NCI-H82 treated with DMSO at 0.1 percent for 48 hours (cell line): ENCODE data around the gene C1orf94.

Experiments
- DNase-seq: peaks from one replicate; lab custom pipeline; 2025; ENCODE audit not compliant: unreplicated experiment; lab: John Stamatoyannopoulos, UW

The C1orf94 gene, protein sequence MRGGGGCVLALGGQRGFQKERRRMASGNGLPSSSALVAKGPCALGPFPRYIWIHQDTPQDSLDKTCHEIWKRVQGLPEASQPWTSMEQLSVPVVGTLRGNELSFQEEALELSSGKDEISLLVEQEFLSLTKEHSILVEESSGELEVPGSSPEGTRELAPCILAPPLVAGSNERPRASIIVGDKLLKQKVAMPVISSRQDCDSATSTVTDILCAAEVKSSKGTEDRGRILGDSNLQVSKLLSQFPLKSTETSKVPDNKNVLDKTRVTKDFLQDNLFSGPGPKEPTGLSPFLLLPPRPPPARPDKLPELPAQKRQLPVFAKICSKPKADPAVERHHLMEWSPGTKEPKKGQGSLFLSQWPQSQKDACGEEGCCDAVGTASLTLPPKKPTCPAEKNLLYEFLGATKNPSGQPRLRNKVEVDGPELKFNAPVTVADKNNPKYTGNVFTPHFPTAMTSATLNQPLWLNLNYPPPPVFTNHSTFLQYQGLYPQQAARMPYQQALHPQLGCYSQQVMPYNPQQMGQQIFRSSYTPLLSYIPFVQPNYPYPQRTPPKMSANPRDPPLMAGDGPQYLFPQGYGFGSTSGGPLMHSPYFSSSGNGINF

GRCh38 chr1:34176830-34177603 lies at the start of gene C1orf94:
Gene C1orf94 (plus strand): TSS chr1:34176907. CDS start chr1:34177790, 883 bp downstream.
- no peak for DNase-seq

DNA sequence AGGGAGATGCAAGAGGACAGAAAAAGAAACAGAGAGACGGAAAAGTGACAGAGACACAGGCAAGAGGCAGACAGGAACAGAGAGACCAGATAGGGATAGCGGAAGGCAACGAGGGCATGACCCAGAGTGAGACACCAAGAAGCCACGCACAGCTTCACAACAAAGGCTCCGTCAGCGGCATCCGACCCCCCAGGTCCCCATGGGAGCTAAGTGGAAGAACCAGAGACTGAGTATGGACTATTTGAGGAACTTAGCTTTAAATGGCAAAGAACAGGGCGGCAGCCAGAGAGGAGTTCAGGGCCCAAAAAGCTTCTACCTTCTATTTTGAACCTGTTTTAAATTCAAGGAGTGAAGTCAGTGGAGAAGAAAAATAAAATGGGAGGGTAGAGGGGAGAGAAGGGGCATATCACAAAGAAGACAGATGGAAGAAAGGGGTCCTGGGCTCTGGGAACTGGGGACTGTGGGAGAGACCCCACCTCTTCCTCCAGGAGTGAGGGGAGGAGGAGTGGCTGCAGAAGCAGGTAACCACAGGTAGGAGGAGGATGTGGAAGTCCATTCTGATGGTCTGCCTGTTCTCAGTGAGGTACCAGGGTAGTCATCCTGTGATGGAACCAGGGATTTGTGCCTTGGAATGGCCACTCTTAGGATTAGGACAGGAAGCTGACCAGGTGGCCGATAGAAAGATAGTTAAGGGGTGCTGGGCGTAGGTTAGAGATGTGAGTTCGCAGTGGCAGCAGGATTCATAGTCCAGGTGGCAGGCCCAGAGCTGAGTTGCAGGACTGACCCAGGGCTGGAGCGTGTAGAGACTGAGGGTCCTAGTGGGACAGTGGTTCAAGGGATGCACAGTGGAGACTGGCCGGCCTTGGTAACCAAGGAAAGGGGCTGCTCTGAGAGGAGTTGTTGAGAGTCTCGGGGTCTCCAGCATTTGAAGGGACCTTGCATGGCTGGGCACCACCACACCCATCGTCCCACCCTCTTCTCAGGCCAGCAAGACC lies 49.4 kb upstream of the C1orf94 start:
- DNase-seq: no peak

- no peak for DNase-seq
These were observed 48.4 kb upstream of the C1orf94 start for GRCh38 chr1:34128186-34128889.

DNA sequence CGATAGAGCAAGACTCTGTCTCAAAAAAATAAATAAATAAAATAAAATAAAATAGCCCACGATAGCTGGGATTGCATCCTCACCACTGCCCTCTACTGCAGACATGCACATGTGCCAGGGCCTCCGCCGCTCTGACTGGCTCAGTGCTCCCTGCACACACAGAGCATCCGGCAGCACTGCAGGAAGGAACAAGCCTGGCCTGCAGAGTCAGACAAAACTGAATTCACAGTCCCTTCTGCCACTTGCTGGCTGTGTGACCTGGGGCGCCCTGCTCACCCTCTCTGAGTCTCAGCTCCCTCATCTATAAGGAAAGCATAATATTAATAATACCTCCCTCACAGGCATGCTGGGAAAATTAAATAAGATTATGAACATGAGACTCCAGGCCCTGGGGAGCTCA lies 47.1 kb upstream of the C1orf94 start:
- no peak for DNase-seq

DNA sequence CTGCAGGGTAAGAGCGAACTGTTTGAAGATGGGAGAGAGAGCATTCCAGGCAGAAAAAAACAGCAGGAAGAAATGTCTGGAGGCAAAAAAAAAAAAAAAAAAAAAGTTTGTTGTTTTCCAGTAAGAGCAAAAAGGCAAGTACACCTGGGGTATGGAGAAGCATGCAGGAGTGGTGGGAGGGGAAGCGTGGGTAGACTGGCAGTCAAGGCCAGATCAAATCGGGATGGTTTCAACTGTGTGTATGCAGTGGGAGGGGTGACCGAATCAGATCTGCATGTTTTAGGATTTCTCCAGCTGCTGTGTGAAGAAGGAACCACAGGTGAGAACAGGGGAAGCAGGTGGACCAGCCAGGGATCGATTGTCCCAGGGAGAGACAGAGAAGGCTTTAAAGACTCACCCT lies 46.4 kb upstream of the C1orf94 start:
- no peak for DNase-seq

- no peak for DNase-seq
These were observed 45.1 kb upstream of the C1orf94 start for GRCh38 chr1:34131396-34132160.

GRCh38 chr1:34132161-34132420 lies 44.6 kb upstream of the C1orf94 start:
- no peak for DNase-seq

- DNase-seq: no peak
These were observed 39.3 kb upstream of the C1orf94 start for GRCh38 chr1:34137411-34137810.

DNA sequence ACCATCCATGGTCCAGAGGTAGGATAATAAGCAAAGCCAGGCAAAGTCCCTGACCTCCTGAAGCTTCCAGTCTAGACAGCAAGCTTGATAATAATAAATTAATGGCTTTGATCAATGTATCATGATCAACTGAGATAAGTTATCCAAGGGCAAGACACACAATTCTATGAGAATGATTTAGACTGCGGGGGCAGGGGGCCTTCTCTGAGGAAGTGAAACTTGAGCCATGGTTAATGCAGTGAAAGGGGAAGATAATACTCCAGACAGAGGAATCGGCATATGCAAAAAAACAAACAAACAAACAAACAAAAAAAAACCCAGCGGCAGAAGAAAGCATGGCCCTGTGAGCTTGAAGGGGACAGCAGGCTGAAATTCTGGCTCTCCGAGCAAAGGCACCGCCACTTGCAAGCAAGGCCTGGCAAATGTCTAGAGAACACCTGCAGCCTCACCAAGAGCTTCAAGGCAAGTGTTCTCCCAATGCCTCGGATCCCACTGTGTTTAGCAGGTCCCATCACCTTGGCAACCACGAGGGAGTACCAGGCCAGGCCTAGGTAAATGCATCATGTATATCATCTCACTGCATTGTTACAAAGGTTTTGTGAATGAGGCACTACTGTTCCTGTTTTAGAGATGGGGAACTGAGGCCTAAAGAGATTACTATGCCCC lies 36.6 kb upstream of the C1orf94 start:
- no peak for DNase-seq

GRCh38 chr1:34143975-34144374 lies 32.7 kb upstream of the C1orf94 start:
- no peak for DNase-seq

DNA sequence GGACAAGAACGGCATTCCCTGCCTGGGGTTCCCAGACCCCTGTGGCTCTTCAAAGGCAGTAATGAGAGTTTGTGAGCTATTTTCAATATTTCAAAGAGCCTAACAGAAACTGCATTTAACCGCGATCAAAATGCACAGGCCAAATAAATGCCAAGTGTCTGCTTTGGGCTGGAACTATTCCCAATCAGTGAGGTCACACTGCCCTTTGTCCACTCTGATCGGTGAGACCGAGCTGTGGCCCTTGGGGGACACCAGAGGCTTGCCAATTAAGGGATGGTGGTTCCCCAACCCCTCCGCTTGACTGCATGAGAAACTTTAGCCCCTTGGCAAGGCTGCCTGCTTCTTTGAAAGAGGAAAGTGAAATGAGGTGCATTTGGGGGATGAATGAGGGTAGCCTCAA lies 31.9 kb upstream of the C1orf94 start:
- no peak for DNase-seq

- DNase-seq: no peak
These were observed 29.4 kb upstream of the C1orf94 start for GRCh38 chr1:34147301-34147700.

DNA sequence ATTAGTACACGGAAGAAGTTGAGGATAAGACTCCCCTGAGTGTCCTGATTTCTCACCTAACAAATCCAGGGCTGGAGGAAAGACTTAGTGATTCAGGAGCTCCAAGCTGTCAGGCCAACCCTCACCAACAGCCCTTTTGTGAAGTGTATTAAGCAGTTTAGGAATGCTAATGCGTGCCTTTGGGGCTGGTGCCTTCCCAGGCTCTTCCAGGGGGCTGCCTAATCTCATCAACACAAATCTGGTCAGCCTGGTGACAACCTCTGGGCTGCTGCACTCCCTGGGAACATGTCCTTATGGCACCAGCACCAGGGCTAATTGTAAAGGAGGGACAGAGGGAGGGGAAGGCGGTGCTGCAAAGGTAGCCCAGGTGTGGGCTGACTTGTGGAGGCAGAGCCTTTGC lies 27.2 kb upstream of the C1orf94 start:
- peak; percentile 89 for DNase-seq

- no peak for DNase-seq
These were observed 23.5 kb upstream of the C1orf94 start for GRCh38 chr1:34153246-34153645.

GRCh38 chr1:34155860-34156259 lies 20.8 kb upstream of the C1orf94 start:
- no peak for DNase-seq

DNA sequence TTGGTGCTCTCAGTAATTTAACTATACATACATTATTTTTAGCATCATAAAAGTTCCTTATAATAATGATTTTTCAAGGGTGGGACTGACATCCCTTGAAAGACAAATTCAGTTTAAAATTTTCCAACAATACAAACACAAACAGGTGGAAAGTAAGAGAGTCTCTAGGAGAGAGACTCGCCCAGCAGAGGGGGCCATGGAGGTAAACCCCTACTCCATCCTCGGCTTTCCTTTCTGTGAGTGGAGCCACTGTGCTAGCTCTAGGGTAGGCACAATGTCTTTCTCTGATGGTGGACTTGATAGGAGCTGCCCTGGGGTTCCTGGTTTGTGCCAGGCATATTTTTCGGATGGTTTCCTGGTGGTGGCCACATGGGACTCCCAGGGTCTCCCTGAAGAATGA lies 20.0 kb upstream of the C1orf94 start:
- no peak for DNase-seq

DNA sequence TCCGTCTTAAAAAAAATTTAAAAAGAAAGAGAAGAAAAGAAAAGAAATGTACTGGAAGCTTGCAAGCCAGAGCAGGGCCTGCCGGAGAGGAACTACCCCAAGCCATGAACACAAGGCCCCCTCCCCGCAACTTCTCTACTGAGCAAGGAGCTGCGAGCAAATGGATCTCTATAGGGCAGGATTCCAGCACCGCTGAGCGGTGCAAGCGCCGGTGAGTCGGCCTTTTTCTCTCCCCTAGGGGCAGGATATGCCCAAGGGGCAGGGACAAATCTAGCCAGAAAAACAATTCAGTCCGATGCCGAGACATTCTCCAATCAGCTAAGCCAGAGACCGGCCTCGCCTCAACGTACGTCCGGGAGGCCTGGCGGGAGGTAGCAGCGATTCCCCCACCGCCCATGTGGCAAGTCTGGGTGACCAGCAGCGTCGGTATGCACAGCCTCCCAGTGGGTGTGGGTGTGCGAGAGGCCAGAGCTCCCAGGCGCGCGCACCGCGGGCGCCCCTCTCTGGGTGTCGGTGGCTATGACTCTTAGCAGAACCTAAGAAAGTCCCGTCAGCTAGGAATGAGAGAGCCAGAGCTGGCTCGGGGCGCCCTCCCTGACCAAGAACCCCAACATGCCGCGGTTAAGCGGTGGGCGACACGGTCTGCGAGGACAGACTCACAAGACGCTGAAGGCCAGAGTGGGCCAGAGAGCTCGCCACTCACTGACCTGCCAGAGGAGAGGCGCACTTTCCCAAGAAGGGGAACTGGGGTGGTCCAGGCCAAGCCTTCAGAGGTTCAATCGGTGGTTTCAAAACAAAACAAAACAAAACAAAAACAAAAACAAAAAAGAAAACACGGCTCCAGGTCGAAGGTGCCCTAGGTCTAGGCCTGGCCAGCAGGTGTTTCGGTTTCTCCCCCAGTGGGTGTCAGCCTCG lies 13.6 kb upstream of the C1orf94 start:
- DNase-seq: peak; percentile 33
